ENCODE results near the gene MDK.

MDK gene

GRCh38 chr11:46422588-46422987 lies 41.1 kb downstream of the MDK start:
- TF ChIP-seq SIN3A (IDR thresholded peaks at IDR 0.05; ENCODE audit: borderline replicate concordance, insufficient read depth, low read length) (no peak), TAF1 (IDR thresholded peaks at IDR 0.05; ENCODE audit: borderline replicate concordance, insufficient read depth, low read length) (no peak), FOXP2 (optimal IDR thresholded peaks at IDR 0.05; ENCODE audit: borderline replicate concordance, extremely low read depth, extremely low read length, insufficient read depth) (no peak), POLR2AphosphoS5 (IDR thresholded peaks at IDR 0.05; ENCODE audit: low read depth, low read length) (no peak)

- TF ChIP-seq REST (IDR thresholded peaks at IDR 0.05; ENCODE audit: insufficient read depth in 1 of 2, low read depth in 2 of 2, low read length in 2 of 2) (no peak), POLR2AphosphoS5 (IDR thresholded peaks at IDR 0.05; ENCODE audit: low read depth, low read length) (no peak), SIN3A (IDR thresholded peaks at IDR 0.05; ENCODE audit: borderline replicate concordance, insufficient read depth, low read length) (no peak), FOXP2 (optimal IDR thresholded peaks at IDR 0.05; ENCODE audit: borderline replicate concordance, extremely low read depth, extremely low read length, insufficient read depth) (no peak), TAF1 (IDR thresholded peaks at IDR 0.05; ENCODE audit: borderline replicate concordance, insufficient read depth, low read length) (no peak)
These were observed 44.9 kb downstream of the MDK start for GRCh38 chr11:46426233-46426991.

- TF ChIP-seq FOXP2 (optimal IDR thresholded peaks at IDR 0.05; ENCODE audit: borderline replicate concordance, extremely low read depth, extremely low read length, insufficient read depth) = no peak
- TF ChIP-seq REST (IDR thresholded peaks at IDR 0.05; ENCODE audit: insufficient read depth in 1 of 2, low read depth in 2 of 2, low read length in 2 of 2) = no peak
- no peak for TF ChIP-seq TAF1 (IDR thresholded peaks at IDR 0.05; ENCODE audit: borderline replicate concordance, insufficient read depth, low read length)
- no peak for TF ChIP-seq POLR2AphosphoS5 (IDR thresholded peaks at IDR 0.05; ENCODE audit: low read depth, low read length)
- no peak for TF ChIP-seq SIN3A (IDR thresholded peaks at IDR 0.05; ENCODE audit: borderline replicate concordance, insufficient read depth, low read length)
These were observed 45.9 kb downstream of the MDK start for GRCh38 chr11:46427364-46427763.

GRCh38 chr11:46429717-46430116 lies 48.2 kb downstream of the MDK start:
- no peak for TF ChIP-seq REST (IDR thresholded peaks at IDR 0.05; ENCODE audit: insufficient read depth in 1 of 2, low read depth in 2 of 2, low read length in 2 of 2)
- TF ChIP-seq POLR2AphosphoS5 (IDR thresholded peaks at IDR 0.05; ENCODE audit: low read depth, low read length) = no peak
- TF ChIP-seq FOXP2 (optimal IDR thresholded peaks at IDR 0.05; ENCODE audit: borderline replicate concordance, extremely low read depth, extremely low read length, insufficient read depth) = no peak
- TF ChIP-seq SIN3A (IDR thresholded peaks at IDR 0.05; ENCODE audit: borderline replicate concordance, insufficient read depth, low read length) = no peak
- TF ChIP-seq TAF1 (IDR thresholded peaks at IDR 0.05; ENCODE audit: borderline replicate concordance, insufficient read depth, low read length) = no peak

- no peak for TF ChIP-seq SIN3A (IDR thresholded peaks at IDR 0.05; ENCODE audit: borderline replicate concordance, insufficient read depth, low read length)
- TF ChIP-seq REST (IDR thresholded peaks at IDR 0.05; ENCODE audit: insufficient read depth in 1 of 2, low read depth in 2 of 2, low read length in 2 of 2) = no peak
- TF ChIP-seq POLR2AphosphoS5 (IDR thresholded peaks at IDR 0.05; ENCODE audit: low read depth, low read length) = no peak
- TF ChIP-seq TAF1 (IDR thresholded peaks at IDR 0.05; ENCODE audit: borderline replicate concordance, insufficient read depth, low read length) = no peak
- TF ChIP-seq FOXP2 (optimal IDR thresholded peaks at IDR 0.05; ENCODE audit: borderline replicate concordance, extremely low read depth, extremely low read length, insufficient read depth) = no peak
These were observed 49.7 kb downstream of the MDK start for GRCh38 chr11:46431211-46431610.

All from PFSK-1 (cell line).